Nucleus accumbens (tissue), 56 donors: ENCODE measurements around the gene SGCG.
"Not testable (repeated sequence)": the region's sequence is repeated elsewhere in the genome, so short reads cannot be mapped to it uniquely, and the experiment has no call there.

Source experiments
- DNase-seq, 56 donors: peaks; one replicate each; lab custom pipeline; 2025; lab: John Stamatoyannopoulos, UW

The SGCG gene, protein sequence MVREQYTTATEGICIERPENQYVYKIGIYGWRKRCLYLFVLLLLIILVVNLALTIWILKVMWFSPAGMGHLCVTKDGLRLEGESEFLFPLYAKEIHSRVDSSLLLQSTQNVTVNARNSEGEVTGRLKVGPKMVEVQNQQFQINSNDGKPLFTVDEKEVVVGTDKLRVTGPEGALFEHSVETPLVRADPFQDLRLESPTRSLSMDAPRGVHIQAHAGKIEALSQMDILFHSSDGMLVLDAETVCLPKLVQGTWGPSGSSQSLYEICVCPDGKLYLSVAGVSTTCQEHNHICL

DNA sequence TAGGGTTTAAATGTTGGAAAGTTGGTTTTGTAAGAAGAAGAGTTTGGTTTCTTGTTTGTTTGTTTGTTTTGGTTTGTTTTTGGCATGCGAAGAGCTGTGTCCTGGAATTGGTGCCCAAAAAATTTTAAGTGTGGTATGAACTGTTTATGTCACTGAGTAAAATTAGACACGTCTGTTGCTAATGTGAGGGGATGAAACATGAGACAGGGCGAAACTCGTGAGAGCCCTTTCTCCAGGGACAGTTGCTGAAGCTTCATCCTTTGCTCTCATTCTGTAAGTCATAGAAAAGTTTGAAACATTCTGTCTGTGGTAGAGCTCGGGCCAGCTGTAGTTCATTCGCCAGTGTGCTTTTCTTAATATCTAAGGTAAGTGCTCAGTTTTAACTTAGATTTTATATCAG lies at the start of gene SGCG:
SGCG (plus strand) TSS at position 269 of the 400 bp plus-strand sequence. CDS start 22,716 bp downstream, outside the sequence.
- no peak for DNase-seq

DNA sequence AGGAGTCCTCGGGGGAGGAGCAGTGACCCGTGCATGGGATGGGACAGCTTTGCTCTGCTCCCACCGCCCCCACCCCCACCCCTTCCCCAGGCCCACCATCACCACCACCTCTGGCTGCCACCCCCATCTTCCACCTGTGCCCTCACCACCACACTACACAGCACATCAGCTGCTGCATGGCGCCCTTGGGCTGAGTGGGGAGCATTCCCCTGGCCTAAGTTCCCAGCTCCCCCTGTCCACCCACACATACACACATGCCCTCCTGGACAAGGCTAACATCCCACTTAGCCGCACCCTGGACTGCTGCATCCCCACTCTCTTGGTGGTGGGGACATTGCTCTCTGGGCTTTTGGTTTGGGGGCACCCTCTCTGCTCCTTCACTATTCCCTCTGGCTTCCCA lies 46.2 kb upstream of the SGCG start:
- no peak for DNase-seq

DNA sequence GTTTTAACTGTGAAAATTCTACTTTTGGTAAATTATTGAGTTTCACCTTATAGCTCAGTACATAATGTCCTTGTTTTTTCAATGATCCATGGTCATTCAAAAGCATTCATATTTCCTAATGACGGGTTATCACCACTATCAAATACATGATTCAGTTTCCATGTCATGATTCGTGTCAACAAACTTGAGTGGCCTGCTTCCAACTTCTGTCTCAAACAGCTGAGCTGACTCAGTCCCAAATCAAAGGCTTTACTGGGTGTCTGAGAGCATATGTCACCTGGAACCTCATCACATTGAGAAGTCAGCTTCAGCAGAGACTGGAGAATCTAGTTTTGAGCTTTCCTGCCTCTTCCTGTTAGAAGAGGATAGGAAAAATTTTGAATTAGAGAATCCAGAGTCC lies 40.3 kb upstream of the SGCG start:
- no peak for DNase-seq

DNA sequence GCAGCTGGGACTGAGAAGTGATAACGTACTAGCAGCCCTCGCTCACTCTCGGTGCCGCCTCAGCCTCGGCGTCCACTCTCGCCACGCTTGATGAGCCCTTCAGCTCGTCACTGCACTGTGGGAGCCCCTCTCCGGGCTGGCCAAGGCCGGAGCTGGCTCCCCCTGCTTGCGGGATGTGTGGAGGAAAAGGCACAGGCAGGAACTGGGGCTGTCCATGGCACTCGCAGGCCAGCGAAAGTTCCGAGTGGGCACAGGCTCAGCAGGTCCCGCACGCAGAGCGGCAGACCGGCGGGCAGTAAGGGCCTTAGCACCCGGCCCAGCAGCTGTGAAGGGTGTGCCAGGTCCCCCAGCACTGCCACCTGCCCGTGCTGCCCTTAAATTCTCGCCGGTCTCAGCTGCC lies 38.8 kb upstream of the SGCG start:
- DNase-seq, result no peak

DNA sequence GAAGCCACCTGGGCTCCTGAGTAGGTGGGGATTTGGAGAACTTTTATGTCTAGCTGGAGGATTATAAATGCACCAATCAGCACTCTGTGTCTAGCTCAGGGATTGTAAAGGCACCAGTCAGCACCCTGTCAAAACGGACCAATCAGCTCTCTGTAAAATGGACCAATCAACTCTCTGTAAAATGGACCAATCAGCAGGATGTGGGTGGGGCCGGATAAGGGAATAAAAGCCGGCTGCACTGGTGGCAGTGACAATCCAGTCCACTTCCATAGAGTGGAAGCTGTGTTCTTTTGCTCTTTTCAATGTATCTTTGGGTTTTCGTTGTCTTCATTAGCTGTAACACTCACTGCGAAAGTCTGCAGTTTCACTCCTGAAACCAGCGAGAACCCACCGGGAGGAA lies 38.2 kb upstream of the SGCG start:
- DNase-seq, result not testable (repeated sequence)

DNA sequence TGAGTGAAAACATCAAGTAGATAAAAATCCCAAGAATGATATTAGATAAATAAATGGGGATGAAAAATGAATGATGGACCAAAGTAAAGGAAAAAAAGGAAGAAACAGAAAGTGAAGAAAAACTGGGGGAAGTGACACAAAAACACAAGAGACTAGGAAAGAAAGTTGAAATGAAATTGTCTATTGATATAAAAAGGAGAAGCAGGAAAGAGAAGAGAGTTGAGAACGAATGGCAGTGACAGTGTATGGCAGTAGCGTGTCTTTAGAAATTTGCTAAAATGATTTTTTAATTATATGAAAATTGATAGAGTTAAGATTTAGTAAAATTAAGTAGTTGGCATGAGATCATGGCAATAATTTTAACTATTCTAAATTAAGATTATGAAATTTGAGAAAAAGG lies 36.3 kb upstream of the SGCG start:
- DNase-seq, result no peak

DNA sequence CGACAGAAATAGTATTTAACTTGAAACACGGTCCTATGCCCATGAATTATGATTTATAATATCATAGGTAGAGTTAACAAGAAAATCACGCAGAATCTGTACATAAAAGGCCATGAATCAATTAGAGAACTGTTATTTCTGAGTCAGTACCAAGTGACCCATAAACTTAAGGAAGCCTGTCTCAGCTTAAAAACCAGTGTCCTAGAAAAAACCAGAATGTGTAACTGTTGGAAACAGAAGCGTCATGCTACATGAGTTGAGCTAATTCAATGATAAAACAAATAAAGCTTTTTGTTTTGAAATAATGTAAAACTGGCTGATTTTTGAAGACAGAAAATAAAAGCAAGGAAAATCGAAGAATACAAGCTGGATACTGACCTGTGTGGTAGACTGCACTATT lies 34.8 kb upstream of the SGCG start:
- no peak for DNase-seq

DNA sequence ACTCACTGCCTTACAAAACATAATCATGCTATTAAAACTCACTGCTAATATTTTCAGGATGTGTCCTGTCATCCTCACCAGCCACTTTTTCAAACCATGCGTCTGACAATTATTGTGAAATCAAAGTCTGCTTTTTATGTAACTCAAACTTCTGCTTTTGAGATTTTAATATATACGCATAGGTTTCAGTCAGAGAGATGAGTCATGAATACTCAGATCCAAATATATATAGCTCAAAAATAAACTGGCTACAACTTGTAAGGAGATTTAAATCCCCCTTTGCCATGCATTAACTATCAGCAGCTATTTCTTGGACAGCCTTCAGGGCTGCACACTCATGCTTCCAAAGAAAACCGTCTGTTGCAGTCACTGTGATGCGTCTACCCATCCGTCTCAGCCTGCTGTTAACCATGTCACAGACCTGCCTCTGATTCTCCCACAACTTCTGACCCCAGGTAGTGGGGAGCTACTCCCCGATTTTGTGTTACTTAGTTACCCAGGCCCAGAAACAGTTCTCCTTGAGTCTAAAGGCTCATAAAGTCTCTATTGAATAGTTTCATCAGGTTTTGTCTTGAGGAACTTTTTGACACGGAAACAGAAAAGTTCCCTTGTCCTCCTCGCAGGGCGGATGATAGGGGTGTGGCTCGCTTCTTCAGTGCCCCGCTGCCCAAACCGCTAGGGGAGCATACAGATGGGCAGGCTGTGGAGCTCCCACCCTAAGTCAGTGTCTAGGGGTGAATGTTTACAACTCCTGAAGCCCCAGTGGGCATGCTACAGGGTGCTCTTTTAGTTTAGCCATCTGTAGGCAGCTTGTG lies 33.8 kb upstream of the SGCG start:
- DNase-seq, result no peak

DNA sequence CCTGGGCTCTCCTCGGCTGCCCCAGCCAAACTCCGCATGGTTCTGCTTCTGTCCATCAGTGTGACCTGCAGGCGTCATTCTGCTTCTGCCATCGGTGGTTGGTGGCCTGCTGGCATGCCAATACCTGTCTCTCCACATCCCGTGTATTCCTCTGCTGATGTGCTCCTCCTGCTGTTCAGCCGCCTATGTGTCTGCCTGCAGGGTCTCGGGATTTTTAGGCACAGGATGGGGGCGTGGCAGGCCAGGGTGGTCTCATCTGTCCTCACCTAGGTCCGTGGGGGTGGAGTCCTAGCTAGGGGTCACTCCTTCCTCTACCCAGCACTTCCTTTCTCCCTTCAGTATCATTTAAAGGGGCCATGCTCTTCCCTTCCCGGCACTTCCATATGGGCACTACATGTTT lies 33.0 kb upstream of the SGCG start:
- no peak for DNase-seq

DNA sequence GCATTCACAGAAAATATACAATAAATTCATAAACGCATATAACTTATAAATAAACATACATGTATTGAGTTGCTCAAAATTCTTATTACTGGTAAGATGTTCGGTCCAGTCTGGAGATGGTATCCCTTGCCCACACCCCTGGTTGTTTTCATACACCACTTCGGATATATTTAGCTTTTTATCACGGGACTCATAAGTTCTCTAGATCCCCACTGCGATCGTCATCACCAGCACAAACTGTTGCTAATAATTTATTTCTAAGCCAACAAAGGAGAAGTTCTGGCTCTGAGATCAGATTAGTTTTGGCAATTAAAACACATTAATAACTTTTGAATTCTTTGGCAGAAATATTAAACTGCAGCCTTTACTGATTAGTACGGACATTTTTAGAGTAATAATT lies 23.0 kb upstream of the SGCG start:
- no peak for DNase-seq

DNA sequence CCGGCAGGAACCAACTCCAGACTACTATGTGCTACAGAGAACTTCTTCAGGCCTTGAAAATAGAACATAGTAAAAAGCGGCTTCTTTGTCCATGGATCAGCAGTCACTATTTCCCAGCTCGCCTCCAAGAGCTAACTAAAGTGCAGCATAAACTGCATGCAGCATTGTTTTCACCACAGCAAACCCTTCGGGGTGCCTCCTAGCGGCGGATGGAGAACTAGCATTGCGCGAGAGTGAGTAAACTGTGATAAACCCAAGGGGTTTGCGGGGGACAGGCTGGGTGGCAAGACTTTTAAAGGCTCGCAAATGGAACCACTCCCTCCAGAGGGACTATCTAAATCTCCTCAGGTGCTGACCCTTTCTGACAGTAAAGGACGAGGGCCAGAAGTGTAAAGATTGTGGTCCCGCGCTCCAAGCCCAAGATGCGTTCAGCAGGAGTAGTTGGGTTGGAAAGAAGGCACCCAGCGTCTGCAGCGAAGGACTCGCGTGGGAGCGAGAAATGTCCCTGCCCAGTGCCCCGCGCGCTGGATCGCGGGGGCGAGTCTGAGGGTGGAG lies 21.5 kb upstream of the SGCG start:
- DNase-seq, result peak in 2 of 56 donors; percentile 4 to 9

DNA sequence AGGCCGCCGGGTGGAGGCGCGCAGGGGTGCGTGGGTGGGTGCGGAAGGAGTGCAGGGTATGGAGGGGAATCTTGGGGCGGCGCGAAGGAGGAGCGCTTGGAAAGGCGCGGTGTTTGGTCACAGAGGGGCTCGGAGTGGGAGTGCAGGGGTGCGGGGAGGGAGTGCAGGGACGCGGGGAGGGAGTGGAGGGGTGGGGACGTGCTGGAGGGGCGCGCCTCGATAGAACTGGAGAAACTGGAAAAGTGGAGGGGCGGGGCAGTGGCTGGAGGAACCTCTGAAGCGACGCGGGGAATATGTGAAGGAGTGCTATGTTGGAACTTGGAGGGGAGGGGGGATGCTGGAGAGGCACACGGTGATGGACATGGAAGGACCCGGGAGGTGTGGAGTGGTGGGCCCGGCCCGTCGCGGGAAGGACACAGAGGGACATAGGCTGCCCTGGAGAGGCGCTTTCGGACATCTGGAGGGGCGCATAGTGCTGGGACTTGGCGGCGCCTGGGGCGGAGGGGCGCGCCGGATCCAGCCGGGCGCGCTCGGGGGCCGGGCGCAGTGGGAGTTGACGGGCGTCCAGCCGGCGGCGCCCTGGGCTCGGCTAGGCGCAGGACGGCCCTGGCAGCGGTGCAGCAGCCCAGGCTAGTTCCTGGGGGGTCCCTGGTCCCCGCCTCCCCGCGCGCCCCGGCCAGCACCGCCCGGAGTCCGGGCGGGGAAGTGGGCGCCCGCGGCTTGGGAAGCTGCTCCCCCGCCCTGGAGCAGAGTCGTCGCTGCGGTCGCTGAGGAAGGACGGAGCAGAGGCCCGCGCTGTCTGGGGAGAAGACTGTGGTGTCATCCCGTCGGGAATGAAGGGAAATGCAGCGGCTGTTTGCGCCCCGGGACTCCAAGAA lies 20.8 kb upstream of the SGCG start:
- no peak for DNase-seq

DNA sequence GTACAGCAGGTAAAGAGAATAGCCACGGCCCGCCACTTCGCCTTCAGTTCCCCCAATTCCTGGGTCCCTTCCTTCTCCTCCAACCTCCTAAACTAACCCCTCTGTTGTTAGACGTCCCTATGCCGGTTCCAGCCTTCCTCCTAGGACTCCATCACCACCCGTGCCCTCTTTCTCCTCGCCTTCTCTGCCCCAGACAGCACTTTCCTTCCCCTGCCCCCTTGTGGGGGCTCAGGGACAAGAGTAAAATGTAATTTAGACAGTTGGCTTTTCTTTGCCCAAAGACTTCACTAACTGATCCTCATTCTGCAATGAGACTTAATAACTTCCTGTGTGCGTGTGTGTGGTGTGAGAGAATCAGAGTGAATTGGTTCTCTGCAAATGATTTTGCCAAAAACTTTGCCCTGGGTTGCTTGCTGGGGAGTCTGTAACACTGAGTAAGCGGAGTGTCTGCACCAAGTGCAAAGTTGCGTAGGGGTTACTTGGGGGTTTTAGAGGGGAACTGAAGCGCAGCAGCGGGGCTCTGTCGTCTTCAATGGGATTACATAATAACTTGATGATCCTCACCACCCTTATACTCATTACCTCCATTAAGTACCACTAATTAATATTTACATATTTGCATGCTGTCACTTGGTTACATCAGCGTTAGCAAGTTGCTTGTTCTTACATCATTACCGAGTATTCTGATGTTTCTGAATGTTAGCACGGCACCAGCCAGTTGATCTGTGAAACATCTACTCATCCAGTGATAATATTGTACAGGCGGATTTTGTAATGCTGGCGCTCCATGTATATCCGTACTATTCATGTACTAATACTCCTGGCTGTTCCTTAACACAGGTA lies 19.9 kb upstream of the SGCG start:
- no peak for DNase-seq

DNA sequence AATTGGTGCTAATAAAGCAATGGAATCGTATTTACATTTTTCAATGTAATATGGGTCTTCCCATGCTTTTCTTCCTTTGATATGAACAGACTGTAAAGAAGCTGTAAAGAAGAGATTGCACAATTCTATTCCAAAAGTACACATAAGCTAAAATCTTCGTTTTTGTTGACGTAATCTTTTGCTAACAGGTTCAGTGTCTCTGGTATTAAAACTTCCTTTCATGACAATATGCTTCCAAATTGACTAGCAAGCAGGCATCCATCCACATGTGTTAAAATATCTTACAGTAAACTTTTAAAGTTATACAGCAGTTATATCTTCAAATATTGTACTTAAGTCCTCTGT lies 19.3 kb upstream of the SGCG start:
- no peak for DNase-seq

DNA sequence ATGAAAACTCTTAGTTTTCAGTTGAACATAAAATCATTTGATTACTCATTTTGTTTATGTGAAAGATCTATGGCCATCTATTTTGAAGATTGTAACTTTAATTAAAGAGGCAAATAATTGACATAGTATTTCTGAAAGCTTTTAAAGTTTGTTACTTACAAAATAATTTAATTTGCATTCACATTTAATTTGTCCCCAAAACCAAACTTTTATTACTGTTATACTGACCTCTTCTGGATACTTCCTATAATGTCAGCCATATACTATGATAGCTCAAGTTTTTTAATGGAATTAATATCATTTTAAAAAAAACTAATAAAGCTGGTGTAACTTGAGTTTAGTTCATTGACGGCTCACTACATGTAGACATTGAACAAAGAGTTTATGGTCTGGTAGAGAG lies 4.9 kb upstream of the SGCG start:
- DNase-seq, result no peak

DNA sequence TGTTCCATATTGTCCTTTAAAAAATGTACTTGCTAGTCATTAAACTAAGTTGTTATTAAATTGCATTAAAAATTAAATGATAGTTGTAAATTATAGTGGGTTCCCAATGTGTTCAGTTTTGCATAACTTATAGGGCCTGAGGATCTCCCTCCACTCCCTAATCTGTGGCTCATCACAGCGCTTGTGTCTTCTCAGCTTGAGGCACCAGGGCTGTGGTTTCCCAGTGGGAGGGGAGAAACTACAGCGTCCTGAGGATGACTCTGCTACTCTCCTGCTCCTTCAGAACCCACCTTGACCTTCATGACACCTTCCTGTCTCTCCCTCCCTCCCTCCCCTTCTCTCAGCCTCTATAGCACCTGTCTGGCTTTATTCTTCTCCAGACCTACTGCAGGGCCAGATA lies 1.4 kb downstream of the SGCG start:
- DNase-seq, result no peak

DNA sequence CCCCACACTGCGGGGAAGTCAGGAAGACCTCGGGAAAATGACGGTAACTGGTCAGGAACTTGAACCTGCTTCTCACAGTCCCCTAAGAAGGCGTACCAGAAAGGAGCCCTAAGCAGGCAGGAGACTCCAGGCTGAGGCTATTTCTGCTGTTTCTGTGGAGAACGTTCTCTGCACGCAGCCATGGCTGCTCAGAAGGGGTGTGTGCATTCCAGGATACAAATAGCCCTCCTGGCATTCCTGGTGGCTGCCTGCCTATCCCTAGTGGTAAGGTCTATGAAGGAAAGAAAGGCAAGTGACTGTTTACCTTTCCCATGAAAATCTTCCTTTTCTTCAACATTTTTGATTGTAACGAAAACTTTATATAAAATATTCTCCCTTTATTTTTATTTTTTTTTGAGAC lies 2.5 kb downstream of the SGCG start:
- no peak for DNase-seq

DNA sequence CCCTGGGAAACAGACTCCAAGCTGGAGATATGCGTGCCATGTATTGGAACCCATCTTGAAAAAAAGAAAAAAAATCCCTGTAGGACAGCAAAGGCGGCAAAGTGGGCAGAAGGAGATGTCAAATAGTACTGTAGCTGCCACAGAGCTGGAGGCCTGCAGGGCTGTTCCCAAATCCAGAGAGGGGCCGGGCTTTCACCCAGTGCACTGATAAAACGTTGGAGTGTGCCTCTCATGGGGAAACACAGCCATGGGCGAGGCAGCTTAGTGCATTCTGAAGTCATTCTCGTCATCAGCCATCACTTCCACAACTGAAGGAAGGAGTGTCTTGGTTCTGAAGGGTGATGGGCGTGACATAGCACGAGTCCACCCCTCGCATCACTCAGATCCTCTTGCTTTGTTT lies 4.8 kb downstream of the SGCG start:
- DNase-seq, result no peak

DNA sequence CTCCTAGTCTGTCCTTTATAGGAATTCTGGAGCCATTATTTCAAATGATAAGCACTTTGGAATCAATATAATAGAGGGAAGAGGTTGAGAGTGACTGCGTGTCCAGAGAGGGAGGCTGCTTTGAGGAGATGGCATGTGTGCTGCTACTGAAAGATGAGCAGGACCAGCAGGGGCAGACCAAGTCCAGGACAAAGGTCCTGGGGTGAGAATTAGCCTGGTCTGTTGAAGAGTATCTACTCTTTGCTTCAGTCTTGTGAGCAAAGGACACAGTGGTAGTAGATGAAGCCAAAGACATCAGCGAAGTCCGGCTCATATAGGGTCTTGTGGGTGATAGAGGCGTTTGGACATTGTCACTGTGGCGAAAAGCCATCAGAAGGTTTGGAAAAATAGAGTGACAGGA lies 21.1 kb downstream of the SGCG start:
- DNase-seq, result no peak

DNA sequence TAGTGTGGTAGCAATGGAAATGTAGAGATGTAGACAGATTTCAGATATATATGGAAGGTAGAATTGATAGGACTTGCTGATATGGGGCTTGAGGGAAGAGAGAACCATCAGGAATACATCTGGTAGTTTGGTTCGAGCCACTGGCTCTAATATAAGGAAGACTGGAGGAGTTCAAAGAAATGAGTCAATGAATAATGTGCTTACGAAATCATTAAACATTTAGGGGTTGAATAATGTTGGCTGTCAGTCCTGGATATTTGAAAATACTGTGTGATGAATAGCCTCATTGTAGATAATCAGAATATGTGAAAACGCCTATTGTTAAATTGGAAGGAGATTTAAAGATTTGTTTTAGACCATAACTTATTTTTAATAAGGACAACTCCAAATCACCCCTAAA lies 21.6 kb downstream of the SGCG start:
- no peak for DNase-seq
